Gastrocnemius medialis (tissue), 4 donors: ENCODE measurements around the gene FCHSD2.

Experiments
- POLR2A ChIP-seq, 2 donors: fragments of 450-650 bp; IDR thresholded peaks; one replicate each; pipeline ENCODE4 v1.6.1; 2017; ENCODE audit warnings: antibody characterized with exemption in 2 of 2, mild to moderate bottlenecking in 2 of 2, moderate library complexity in 2 of 2
- TF ChIP-seq, protein P1 (sequence below), 5 experiments: fragments of 450-650 bp in 3 of 5; fragments of 200-600 bp in 2 of 5; sonication (generic) in 2 of 5; IDR thresholded peaks in 4 of 5; conservative IDR thresholded peaks in 1 of 5; 1 replicate in 4 of 5; 2 replicates in 1 of 5; pipeline ENCODE4 v1.5.1; 2016 to 2019; ENCODE audit warnings: antibody characterized with exemption in 5 of 5, mild to moderate bottlenecking in 3 of 5, moderate library complexity in 3 of 5

DNA sequence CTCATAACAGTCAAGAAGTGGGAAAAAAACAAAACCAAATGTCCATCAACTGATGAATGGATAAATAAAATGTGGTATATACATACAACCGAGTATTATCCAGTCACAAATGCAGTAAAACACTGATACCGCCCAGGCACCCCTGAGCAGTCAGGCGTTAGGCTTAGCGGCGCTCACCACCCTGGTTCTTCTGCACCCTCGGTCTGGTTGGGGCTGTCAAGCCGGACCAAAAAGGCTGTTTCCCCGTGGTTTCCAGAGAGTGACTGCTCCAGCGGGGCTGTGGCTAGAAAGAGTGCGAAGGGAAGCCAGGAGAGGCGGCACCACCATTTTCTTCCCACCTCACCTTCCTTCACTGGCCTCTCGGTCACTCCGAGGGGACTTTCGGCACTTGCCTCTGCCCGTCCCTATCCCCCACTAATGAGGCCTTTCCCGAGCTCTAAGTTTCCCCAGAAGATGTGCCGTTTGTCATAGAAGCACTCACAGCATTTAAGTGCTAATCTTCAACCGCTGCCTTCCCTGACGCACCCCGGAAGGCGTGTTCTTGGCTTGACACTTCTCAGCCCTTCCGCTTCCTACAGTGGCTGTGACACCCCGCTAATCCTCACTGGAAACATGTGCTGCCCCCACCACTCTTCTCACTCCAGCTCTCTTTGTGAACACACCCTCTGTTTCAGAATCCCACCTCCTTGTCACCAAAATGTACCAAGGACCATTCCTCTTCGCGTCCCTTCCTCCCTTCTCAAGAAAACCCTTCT is 42.4 kb downstream of the FCHSD2 start:
- TF ChIP-seq, protein P1, sequence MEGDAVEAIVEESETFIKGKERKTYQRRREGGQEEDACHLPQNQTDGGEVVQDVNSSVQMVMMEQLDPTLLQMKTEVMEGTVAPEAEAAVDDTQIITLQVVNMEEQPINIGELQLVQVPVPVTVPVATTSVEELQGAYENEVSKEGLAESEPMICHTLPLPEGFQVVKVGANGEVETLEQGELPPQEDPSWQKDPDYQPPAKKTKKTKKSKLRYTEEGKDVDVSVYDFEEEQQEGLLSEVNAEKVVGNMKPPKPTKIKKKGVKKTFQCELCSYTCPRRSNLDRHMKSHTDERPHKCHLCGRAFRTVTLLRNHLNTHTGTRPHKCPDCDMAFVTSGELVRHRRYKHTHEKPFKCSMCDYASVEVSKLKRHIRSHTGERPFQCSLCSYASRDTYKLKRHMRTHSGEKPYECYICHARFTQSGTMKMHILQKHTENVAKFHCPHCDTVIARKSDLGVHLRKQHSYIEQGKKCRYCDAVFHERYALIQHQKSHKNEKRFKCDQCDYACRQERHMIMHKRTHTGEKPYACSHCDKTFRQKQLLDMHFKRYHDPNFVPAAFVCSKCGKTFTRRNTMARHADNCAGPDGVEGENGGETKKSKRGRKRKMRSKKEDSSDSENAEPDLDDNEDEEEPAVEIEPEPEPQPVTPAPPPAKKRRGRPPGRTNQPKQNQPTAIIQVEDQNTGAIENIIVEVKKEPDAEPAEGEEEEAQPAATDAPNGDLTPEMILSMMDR (IDR thresholded peaks at IDR 0.05 in 4 of 5, conservative IDR thresholded peaks at IDR 0.05 in 1 of 5), result no peak
- TF ChIP-seq POLR2A (IDR thresholded peaks at IDR 0.05), result no peak
